Uterus (tissue), 2 donors: Measurements from ENCODE around the gene TMEM119.
A peak's percentile ranks its signal among the peaks of the same experiment; 100 is the strongest.

Experiments
- CTCF ChIP-seq, 4 experiments: fragments of 200-600 bp in 2 of 4; fragments of 450-650 bp in 2 of 4; sonication (generic) in 2 of 4; IDR thresholded peaks; one replicate each; pipeline ENCODE4 v1.5.1; 2016 to 2019; ENCODE audit warnings: antibody characterized with exemption in 4 of 4, mild to moderate bottlenecking in 2 of 4, moderate library complexity in 1 of 4
- POLR2A ChIP-seq, 2 donors: fragments of 450-650 bp; IDR thresholded peaks; one replicate each; pipeline ENCODE4 v1.6.1; 2016; ENCODE audit warnings: antibody characterized with exemption in 2 of 2, mild to moderate bottlenecking in 1 of 2, moderate library complexity in 1 of 2

GRCh38 chr12:108563136-108563803, 34.6 kb downstream of the TMEM119 start:
- TF ChIP-seq POLR2A (IDR thresholded peaks at IDR 0.05), result no peak
- peak; percentile 76 to 89 (median 85) for TF ChIP-seq CTCF (IDR thresholded peaks at IDR 0.05)
